ENCODE measurements around the gene UCN.
"Not testable (repeated sequence)": the region's sequence is repeated elsewhere in the genome, so short reads cannot be mapped to it uniquely, and the experiment has no call there.

The UCN gene

GRCh38 chr2:27336173-27336572 is 27.9 kb upstream of the UCN start:
- Histone ChIP-seq H3K9me3 (ENCODE audit: control insufficient read depth in 1 of 2, low read length in 2 of 2) (no peaks in the 10 kb centered on the region), H3K4me3 (ENCODE audit: low read depth in 1 of 2, low read length in 2 of 2) (no peak overlapping the region), H3K9ac (ENCODE audit: low read depth in 1 of 2, low read length in 2 of 2) (no peak overlapping the region), H3K4me1 (ENCODE audit: control insufficient read depth in 1 of 2, insufficient read depth in 2 of 2, low read length in 2 of 2) (no peaks in the 10 kb centered on the region), H3K36me3 (ENCODE audit: control insufficient read depth in 1 of 2, insufficient read depth in 2 of 2, low read length in 2 of 2) (peaks cover 34 to 74% of the 10 kb centered on the region in 2 donors), H3K27me3 (ENCODE audit: control insufficient read depth in 1 of 2, insufficient read depth in 2 of 2, low read length in 2 of 2) (no peaks in the 10 kb centered on the region), H3K27ac (ENCODE audit: low read depth, low read length) (no peak overlapping the region)

GRCh38 chr2:27335311-27335710 is 27.1 kb upstream of the UCN start:
- no peaks in the 10 kb centered on the region for H3K4me1 ChIP-seq (ENCODE audit: control insufficient read depth in 1 of 2, insufficient read depth in 2 of 2, low read length in 2 of 2)
- no peak overlapping the region for H3K9ac ChIP-seq (ENCODE audit: low read depth in 1 of 2, low read length in 2 of 2)
- no peaks in the 10 kb centered on the region for H3K9me3 ChIP-seq (ENCODE audit: control insufficient read depth in 1 of 2, low read length in 2 of 2)
- no peak overlapping the region for H3K4me3 ChIP-seq (ENCODE audit: low read depth in 1 of 2, low read length in 2 of 2)
- H3K27ac ChIP-seq (ENCODE audit: low read depth, low read length), result no peak overlapping the region
- no peaks in the 10 kb centered on the region for H3K27me3 ChIP-seq (ENCODE audit: control insufficient read depth in 1 of 2, insufficient read depth in 2 of 2, low read length in 2 of 2)
- peaks cover 34 to 75% of the 10 kb centered on the region in 2 donors for H3K36me3 ChIP-seq (ENCODE audit: control insufficient read depth in 1 of 2, insufficient read depth in 2 of 2, low read length in 2 of 2)

- H3K9ac ChIP-seq (ENCODE audit: low read depth in 1 of 2, low read length in 2 of 2), result no peak overlapping the region
- no peaks in the 10 kb centered on the region for H3K9me3 ChIP-seq (ENCODE audit: control insufficient read depth in 1 of 2, low read length in 2 of 2)
- H3K27me3 ChIP-seq (ENCODE audit: control insufficient read depth in 1 of 2, insufficient read depth in 2 of 2, low read length in 2 of 2), result no peaks in the 10 kb centered on the region
- no peak overlapping the region for H3K27ac ChIP-seq (ENCODE audit: low read depth, low read length)
- peaks cover 20 to 23% of the 10 kb centered on the region in 2 donors for H3K4me1 ChIP-seq (ENCODE audit: control insufficient read depth in 1 of 2, insufficient read depth in 2 of 2, low read length in 2 of 2)
- H3K4me3 ChIP-seq (ENCODE audit: low read depth in 1 of 2, low read length in 2 of 2), result no peak overlapping the region
- H3K36me3 ChIP-seq (ENCODE audit: control insufficient read depth in 1 of 2, insufficient read depth in 2 of 2, low read length in 2 of 2), result peaks cover 30 to 34% of the 10 kb centered on the region in 2 donors
These were observed 16.5 kb upstream of the UCN start for GRCh38 chr2:27324720-27325119.

GRCh38 chr2:27323596-27324285 is 15.5 kb upstream of the UCN start:
- H3K36me3 ChIP-seq (ENCODE audit: control insufficient read depth in 1 of 2, insufficient read depth in 2 of 2, low read length in 2 of 2), result peaks cover 24 to 25% of the 10 kb centered on the region in 2 donors
- H3K27ac ChIP-seq (ENCODE audit: low read depth, low read length), result peak overlapping the region; percentile 89
- H3K9me3 ChIP-seq (ENCODE audit: control insufficient read depth in 1 of 2, low read length in 2 of 2), result no peaks in the 10 kb centered on the region
- H3K9ac ChIP-seq (ENCODE audit: low read depth in 1 of 2, low read length in 2 of 2), result peak overlapping the region; percentile 97 to 99
- peaks cover 20 to 23% of the 10 kb centered on the region in 2 donors for H3K4me1 ChIP-seq (ENCODE audit: control insufficient read depth in 1 of 2, insufficient read depth in 2 of 2, low read length in 2 of 2)
- H3K4me3 ChIP-seq (ENCODE audit: low read depth in 1 of 2, low read length in 2 of 2), result peak overlapping the region; percentile 82 to 92
- no peaks in the 10 kb centered on the region for H3K27me3 ChIP-seq (ENCODE audit: control insufficient read depth in 1 of 2, insufficient read depth in 2 of 2, low read length in 2 of 2)

- peak within 1 kb of the TSS; percentile 82 to 92 for H3K4me3 ChIP-seq (ENCODE audit: low read depth in 1 of 2, low read length in 2 of 2)
- peaks cover 16 to 18% of the 10 kb centered on the region in 2 donors for H3K36me3 ChIP-seq (ENCODE audit: control insufficient read depth in 1 of 2, insufficient read depth in 2 of 2, low read length in 2 of 2)
- H3K9me3 ChIP-seq (ENCODE audit: control insufficient read depth in 1 of 2, low read length in 2 of 2), result no peaks in the 10 kb centered on the region
- H3K27ac ChIP-seq (ENCODE audit: low read depth, low read length), result peak within 1 kb of the TSS; percentile 89
- H3K9ac ChIP-seq (ENCODE audit: low read depth in 1 of 2, low read length in 2 of 2), result peak within 1 kb of the TSS; percentile 97 to 99
- H3K4me1 ChIP-seq (ENCODE audit: control insufficient read depth in 1 of 2, insufficient read depth in 2 of 2, low read length in 2 of 2), result peaks cover 20 to 23% of the 10 kb centered on the region in 2 donors
- no peaks in the 10 kb centered on the region for H3K27me3 ChIP-seq (ENCODE audit: control insufficient read depth in 1 of 2, insufficient read depth in 2 of 2, low read length in 2 of 2)
These were observed 14.7 kb upstream of the UCN start, which contains the start of gene MPV17 for GRCh38 chr2:27322766-27323595. TSS of gene MPV17 (minus strand) at chr2:27323097. CDS start at chr2:27322517, 580 bp downstream.

- peak overlapping the region; percentile 82 to 92 for H3K4me3 ChIP-seq (ENCODE audit: low read depth in 1 of 2, low read length in 2 of 2)
- H3K36me3 ChIP-seq (ENCODE audit: control insufficient read depth in 1 of 2, insufficient read depth in 2 of 2, low read length in 2 of 2), result peaks cover 13 to 14% of the 10 kb centered on the region in 2 donors
- H3K27ac ChIP-seq (ENCODE audit: low read depth, low read length), result peak overlapping the region; percentile 3
- peaks cover 20 to 23% of the 10 kb centered on the region in 2 donors for H3K4me1 ChIP-seq (ENCODE audit: control insufficient read depth in 1 of 2, insufficient read depth in 2 of 2, low read length in 2 of 2)
- no peaks in the 10 kb centered on the region for H3K27me3 ChIP-seq (ENCODE audit: control insufficient read depth in 1 of 2, insufficient read depth in 2 of 2, low read length in 2 of 2)
- peak overlapping the region; percentile 97 to 99 for H3K9ac ChIP-seq (ENCODE audit: low read depth in 1 of 2, low read length in 2 of 2)
- no peaks in the 10 kb centered on the region for H3K9me3 ChIP-seq (ENCODE audit: control insufficient read depth in 1 of 2, low read length in 2 of 2)
These were observed 14.1 kb upstream of the UCN start for GRCh38 chr2:27322301-27322765.

- no peak overlapping the region for H3K4me3 ChIP-seq (ENCODE audit: low read depth in 1 of 2, low read length in 2 of 2)
- no peaks in the 10 kb centered on the region for H3K9me3 ChIP-seq (ENCODE audit: control insufficient read depth in 1 of 2, low read length in 2 of 2)
- no peak overlapping the region for H3K9ac ChIP-seq (ENCODE audit: low read depth in 1 of 2, low read length in 2 of 2)
- peaks cover 2% of the 10 kb centered on the region in 2 donors for H3K36me3 ChIP-seq (ENCODE audit: control insufficient read depth in 1 of 2, insufficient read depth in 2 of 2, low read length in 2 of 2)
- no peak overlapping the region for H3K27ac ChIP-seq (ENCODE audit: low read depth, low read length)
- no peaks in the 10 kb centered on the region for H3K27me3 ChIP-seq (ENCODE audit: control insufficient read depth in 1 of 2, insufficient read depth in 2 of 2, low read length in 2 of 2)
- H3K4me1 ChIP-seq (ENCODE audit: control insufficient read depth in 1 of 2, insufficient read depth in 2 of 2, low read length in 2 of 2), result peaks cover 20 to 23% of the 10 kb centered on the region in 2 donors
These were observed 12.8 kb upstream of the UCN start for GRCh38 chr2:27320958-27321543.

GRCh38 chr2:27319839-27320238 is 11.6 kb upstream of the UCN start:
- not testable (repeated sequence) for H3K27ac ChIP-seq (ENCODE audit: low read depth, low read length); H3K4me3 ChIP-seq (ENCODE audit: low read depth in 1 of 2, low read length in 2 of 2); H3K27me3 ChIP-seq (ENCODE audit: control insufficient read depth in 1 of 2, insufficient read depth in 2 of 2, low read length in 2 of 2); H3K9ac ChIP-seq (ENCODE audit: low read depth in 1 of 2, low read length in 2 of 2); H3K36me3 ChIP-seq (ENCODE audit: control insufficient read depth in 1 of 2, insufficient read depth in 2 of 2, low read length in 2 of 2); H3K9me3 ChIP-seq (ENCODE audit: control insufficient read depth in 1 of 2, low read length in 2 of 2)
- peaks cover 20 to 23% of the 10 kb centered on the region in 2 donors for H3K4me1 ChIP-seq (ENCODE audit: control insufficient read depth in 1 of 2, insufficient read depth in 2 of 2, low read length in 2 of 2)

- Histone ChIP-seq H3K4me1 (ENCODE audit: control insufficient read depth in 1 of 2, insufficient read depth in 2 of 2, low read length in 2 of 2) (peaks cover 7 to 11% of the 10 kb centered on the region in 2 donors), H3K27me3 (ENCODE audit: control insufficient read depth in 1 of 2, insufficient read depth in 2 of 2, low read length in 2 of 2) (no peaks in the 10 kb centered on the region), H3K27ac (ENCODE audit: low read depth, low read length) (no peak overlapping the region), H3K9ac (ENCODE audit: low read depth in 1 of 2, low read length in 2 of 2) (no peak overlapping the region), H3K36me3 (ENCODE audit: control insufficient read depth in 1 of 2, insufficient read depth in 2 of 2, low read length in 2 of 2) (peaks cover 0 to 5% of the 10 kb centered on the region in 2 donors), H3K9me3 (ENCODE audit: control insufficient read depth in 1 of 2, low read length in 2 of 2) (no peaks in the 10 kb centered on the region), H3K4me3 (ENCODE audit: low read depth in 1 of 2, low read length in 2 of 2) (no peak overlapping the region)
These were observed 8.6 kb upstream of the UCN start for GRCh38 chr2:27316655-27317412.
